Ishikawa (cell line): Measurements from ENCODE around the gene SH3TC1.

Experiments
- CEBPB ChIP-seq: IDR thresholded peaks from 2 replicates; pipeline ENCODE4 v1.6.1; 2012
- EGR1 ChIP-seq: IDR thresholded peaks from 2 replicates; pipeline ENCODE4 v1.6.1; 2012
- EP300 ChIP-seq: IDR thresholded peaks from 2 replicates; pipeline ENCODE4 v1.6.1; 2012; ENCODE audit warnings: borderline replicate concordance
- NFIC ChIP-seq: IDR thresholded peaks from 2 replicates; pipeline ENCODE4 v1.6.1; 2012
- RAD21 ChIP-seq: IDR thresholded peaks from 2 replicates; pipeline ENCODE4 v1.6.1; 2012; ENCODE audit warnings: low read depth
- TAF1 ChIP-seq: IDR thresholded peaks from 2 replicates; pipeline ENCODE4 v1.6.1; 2012; ENCODE audit warnings: low read depth, mild to moderate bottlenecking
- TCF12 ChIP-seq: IDR thresholded peaks from 2 replicates; pipeline ENCODE4 v1.6.1; 2012; ENCODE audit warnings: low read depth
- TEAD4 ChIP-seq: IDR thresholded peaks from 2 replicates; pipeline ENCODE4 v1.6.1; 2012
- YY1 ChIP-seq: IDR thresholded peaks from 2 replicates; pipeline ENCODE4 v1.6.1; 2012; ENCODE audit warnings: low read depth
- ZBTB7A ChIP-seq: IDR thresholded peaks from 2 replicates; pipeline ENCODE4 v1.6.1; 2012; ENCODE audit warnings: low read depth
- TF ChIP-seq, protein P1 (sequence below): IDR thresholded peaks from 2 replicates; pipeline ENCODE4 v1.6.1; 2012
- TF ChIP-seq, protein P2 (sequence below): IDR thresholded peaks from 2 replicates; pipeline ENCODE4 v1.6.1; 2012; ENCODE audit warnings: low read depth, mild to moderate bottlenecking
- TF ChIP-seq, protein P3 (sequence below): IDR thresholded peaks from 2 replicates; pipeline ENCODE4 v1.6.1; 2012

DNA sequence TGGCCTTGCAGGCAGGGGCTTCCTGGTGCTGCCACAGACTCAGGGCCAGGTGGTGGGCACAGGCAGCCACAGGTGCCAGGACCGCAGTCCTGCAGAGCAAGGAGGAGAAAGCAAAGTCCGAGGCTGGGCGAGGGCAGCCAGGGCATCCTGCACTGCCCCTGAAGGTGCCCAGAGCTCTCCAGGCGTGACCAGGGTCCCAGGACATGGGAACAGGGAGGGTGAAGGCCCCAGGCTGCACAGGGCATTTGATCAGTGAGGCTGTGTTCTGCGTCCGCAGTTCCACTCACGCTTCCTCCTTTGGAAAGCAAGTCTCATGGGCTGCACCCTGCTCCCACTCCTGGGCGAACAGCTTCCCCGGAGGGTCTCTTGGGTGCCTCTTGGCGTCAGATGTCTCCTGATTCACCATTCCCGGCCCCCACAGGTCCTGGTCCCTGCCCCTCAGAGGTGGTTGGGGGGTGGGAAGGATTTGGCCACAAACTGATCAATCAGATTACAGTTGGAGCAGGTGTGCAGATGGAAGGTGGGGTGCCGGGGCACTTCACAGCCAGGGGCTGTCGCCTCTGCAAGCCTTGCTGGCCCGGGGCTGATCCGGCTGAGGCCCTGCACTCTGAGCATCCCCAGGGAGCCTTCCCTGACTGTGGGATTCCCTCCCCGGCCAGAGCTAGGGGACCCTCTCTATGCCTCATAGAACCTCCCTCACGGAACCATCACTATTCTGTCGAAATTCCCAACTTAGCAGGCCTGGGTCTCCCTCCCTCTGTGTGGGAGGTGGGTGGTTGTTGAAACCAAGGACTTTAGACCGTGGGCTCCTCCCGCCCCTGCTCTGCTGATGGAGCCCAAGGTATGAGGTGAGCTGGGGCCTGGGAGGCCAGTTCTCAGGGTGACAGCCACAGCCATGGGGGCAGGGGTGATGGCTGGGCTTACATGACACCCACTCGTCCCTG lies 3.3 kb downstream of the SH3TC1 start:
- TF ChIP-seq EP300 (no peak), RAD21 (no peak), CEBPB (no peak), TAF1 (no peak), NFIC (no peak), TEAD4 (no peak), YY1 (no peak), ZBTB7A (no peak), EGR1 (no peak), TCF12 (no peak)
- TF ChIP-seq, protein P1, sequence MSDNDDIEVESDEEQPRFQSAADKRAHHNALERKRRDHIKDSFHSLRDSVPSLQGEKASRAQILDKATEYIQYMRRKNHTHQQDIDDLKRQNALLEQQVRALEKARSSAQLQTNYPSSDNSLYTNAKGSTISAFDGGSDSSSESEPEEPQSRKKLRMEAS, result no peak
- TF ChIP-seq, protein P2, sequence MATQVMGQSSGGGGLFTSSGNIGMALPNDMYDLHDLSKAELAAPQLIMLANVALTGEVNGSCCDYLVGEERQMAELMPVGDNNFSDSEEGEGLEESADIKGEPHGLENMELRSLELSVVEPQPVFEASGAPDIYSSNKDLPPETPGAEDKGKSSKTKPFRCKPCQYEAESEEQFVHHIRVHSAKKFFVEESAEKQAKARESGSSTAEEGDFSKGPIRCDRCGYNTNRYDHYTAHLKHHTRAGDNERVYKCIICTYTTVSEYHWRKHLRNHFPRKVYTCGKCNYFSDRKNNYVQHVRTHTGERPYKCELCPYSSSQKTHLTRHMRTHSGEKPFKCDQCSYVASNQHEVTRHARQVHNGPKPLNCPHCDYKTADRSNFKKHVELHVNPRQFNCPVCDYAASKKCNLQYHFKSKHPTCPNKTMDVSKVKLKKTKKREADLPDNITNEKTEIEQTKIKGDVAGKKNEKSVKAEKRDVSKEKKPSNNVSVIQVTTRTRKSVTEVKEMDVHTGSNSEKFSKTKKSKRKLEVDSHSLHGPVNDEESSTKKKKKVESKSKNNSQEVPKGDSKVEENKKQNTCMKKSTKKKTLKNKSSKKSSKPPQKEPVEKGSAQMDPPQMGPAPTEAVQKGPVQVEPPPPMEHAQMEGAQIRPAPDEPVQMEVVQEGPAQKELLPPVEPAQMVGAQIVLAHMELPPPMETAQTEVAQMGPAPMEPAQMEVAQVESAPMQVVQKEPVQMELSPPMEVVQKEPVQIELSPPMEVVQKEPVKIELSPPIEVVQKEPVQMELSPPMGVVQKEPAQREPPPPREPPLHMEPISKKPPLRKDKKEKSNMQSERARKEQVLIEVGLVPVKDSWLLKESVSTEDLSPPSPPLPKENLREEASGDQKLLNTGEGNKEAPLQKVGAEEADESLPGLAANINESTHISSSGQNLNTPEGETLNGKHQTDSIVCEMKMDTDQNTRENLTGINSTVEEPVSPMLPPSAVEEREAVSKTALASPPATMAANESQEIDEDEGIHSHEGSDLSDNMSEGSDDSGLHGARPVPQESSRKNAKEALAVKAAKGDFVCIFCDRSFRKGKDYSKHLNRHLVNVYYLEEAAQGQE, result no peak
- TF ChIP-seq, protein P3, sequence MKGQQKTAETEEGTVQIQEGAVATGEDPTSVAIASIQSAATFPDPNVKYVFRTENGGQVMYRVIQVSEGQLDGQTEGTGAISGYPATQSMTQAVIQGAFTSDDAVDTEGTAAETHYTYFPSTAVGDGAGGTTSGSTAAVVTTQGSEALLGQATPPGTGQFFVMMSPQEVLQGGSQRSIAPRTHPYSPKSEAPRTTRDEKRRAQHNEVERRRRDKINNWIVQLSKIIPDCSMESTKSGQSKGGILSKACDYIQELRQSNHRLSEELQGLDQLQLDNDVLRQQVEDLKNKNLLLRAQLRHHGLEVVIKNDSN, result no peak
